Parathyroid adenoma (tissue), 2 donors: Measurements from ENCODE around the gene WWOX.

Source experiments
- H2AFZ ChIP-seq: fragments of 300-600 bp; sonication (generic); one replicate; pipeline ENCODE4 v1.7.0; 2017; ENCODE audit warnings: antibody characterized with exemption, mild to moderate bottlenecking
- H3K27ac ChIP-seq: fragments of 300-600 bp; sonication (generic); one replicate; pipeline ENCODE4 v1.7.0; 2017
- H3K27me3 ChIP-seq: fragments of 300-600 bp; sonication (generic); one replicate; pipeline ENCODE4 v1.7.0; 2017; ENCODE audit warnings: low read length; ENCODE audit not compliant: control insufficient read depth, insufficient read depth
- H3K36me3 ChIP-seq: fragments of 300-600 bp; sonication (generic); one replicate; pipeline ENCODE4 v1.7.0; 2017; ENCODE audit warnings: low read length; ENCODE audit not compliant: control insufficient read depth, insufficient read depth
- H3K4me1 ChIP-seq: fragments of 300-600 bp; sonication (generic); one replicate; pipeline ENCODE4 v1.7.0; 2017; ENCODE audit warnings: control low read depth
- H3K4me2 ChIP-seq: fragments of 300-600 bp; sonication (generic); one replicate; pipeline ENCODE4 v1.7.0; 2017; ENCODE audit warnings: low read length
- H3K4me3 ChIP-seq: fragments of 300-600 bp; sonication (generic); one replicate; pipeline ENCODE4 v1.7.0; 2017; ENCODE audit warnings: low read depth, low read length
- H3K79me2 ChIP-seq: fragments of 300-600 bp; sonication (generic); one replicate; pipeline ENCODE4 v1.7.0; 2017; ENCODE audit warnings: control low read depth
- H3K9ac ChIP-seq: fragments of 300-600 bp; sonication (generic); one replicate; pipeline ENCODE4 v1.7.0; 2017; ENCODE audit warnings: mild to moderate bottlenecking
- H3K9me3 ChIP-seq: fragments of 300-600 bp; sonication (generic); one replicate; pipeline ENCODE4 v1.7.0; 2017; ENCODE audit warnings: low read length; ENCODE audit not compliant: control insufficient read depth
- CTCF ChIP-seq: fragments of 300-600 bp; sonication (generic); IDR thresholded peaks from one replicate; pipeline ENCODE4 v1.7.0; 2017; ENCODE audit warnings: antibody characterized with exemption, mild to moderate bottlenecking
- donor health status: primary hyperparathyroidism.

WWOX gene

GRCh38 chr16:78113258-78113657 is 13.8 kb downstream of the WWOX start:
- Histone ChIP-seq H3K36me3 (no peaks in the 10 kb centered on the region), H3K4me3 (no peak overlapping the region), H3K79me2 (no peaks in the 10 kb centered on the region), H3K9me3 (no peaks in the 10 kb centered on the region), H3K9ac (no peak overlapping the region), H3K4me2 (no peak overlapping the region), H3K27me3 (no peaks in the 10 kb centered on the region), H2AFZ (no peak overlapping the region), H3K4me1 (peaks cover 15% of the 10 kb centered on the region), H3K27ac (no peak overlapping the region)
- no peak for TF ChIP-seq CTCF

- Histone ChIP-seq H3K36me3 (no peaks in the 10 kb centered on the region), H3K79me2 (no peaks in the 10 kb centered on the region), H3K4me2 (no peak overlapping the region), H3K27ac (no peak overlapping the region), H2AFZ (no peak overlapping the region), H3K9ac (no peak overlapping the region), H3K9me3 (no peaks in the 10 kb centered on the region), H3K27me3 (no peaks in the 10 kb centered on the region), H3K4me1 (peaks cover 15% of the 10 kb centered on the region), H3K4me3 (no peak overlapping the region)
- TF ChIP-seq CTCF: no peak
These were observed 16.2 kb downstream of the WWOX start for GRCh38 chr16:78115659-78116058.

GRCh38 chr16:78116946-78117345 is 17.5 kb downstream of the WWOX start:
- Histone ChIP-seq H2AFZ (no peak overlapping the region), H3K79me2 (no peaks in the 10 kb centered on the region), H3K27ac (no peak overlapping the region), H3K36me3 (no peaks in the 10 kb centered on the region), H3K9me3 (no peaks in the 10 kb centered on the region), H3K27me3 (no peaks in the 10 kb centered on the region), H3K4me3 (no peak overlapping the region), H3K4me1 (peaks cover 4% of the 10 kb centered on the region), H3K9ac (no peak overlapping the region), H3K4me2 (no peak overlapping the region)
- TF ChIP-seq CTCF: no peak

GRCh38 chr16:78117391-78117790 is 17.9 kb downstream of the WWOX start:
- TF ChIP-seq CTCF: no peak
- H3K36me3 ChIP-seq: no peaks in the 10 kb centered on the region

GRCh38 chr16:78118469-78119025 is 19.1 kb downstream of the WWOX start:
- H3K36me3 ChIP-seq: no peaks in the 10 kb centered on the region
- no peak overlapping the region for H2AFZ ChIP-seq
- H3K4me3 ChIP-seq: no peak overlapping the region
- no peaks in the 10 kb centered on the region for H3K4me1 ChIP-seq
- H3K79me2 ChIP-seq: no peaks in the 10 kb centered on the region
- no peaks in the 10 kb centered on the region for H3K27me3 ChIP-seq
- H3K9ac ChIP-seq: no peak overlapping the region
- no peak overlapping the region for H3K27ac ChIP-seq
- no peak for TF ChIP-seq CTCF
- no peaks in the 10 kb centered on the region for H3K9me3 ChIP-seq
- no peak overlapping the region for H3K4me2 ChIP-seq

More at GRCh38 chr16:78117391-78117790, 17.9 kb downstream of the WWOX start:
- Histone ChIP-seq H2AFZ (no peak overlapping the region), H3K4me1 (no peaks in the 10 kb centered on the region), H3K79me2 (no peaks in the 10 kb centered on the region), H3K4me3 (no peak overlapping the region), H3K9ac (no peak overlapping the region), H3K27me3 (no peaks in the 10 kb centered on the region), H3K9me3 (no peaks in the 10 kb centered on the region), H3K27ac (no peak overlapping the region), H3K4me2 (no peak overlapping the region)
